ENCODE results near the gene RABGAP1L.
"Not testable (repeated sequence)": the region's sequence is repeated elsewhere in the genome, so short reads cannot be mapped to it uniquely, and the experiment has no call there.

Gene RABGAP1L

DNA sequence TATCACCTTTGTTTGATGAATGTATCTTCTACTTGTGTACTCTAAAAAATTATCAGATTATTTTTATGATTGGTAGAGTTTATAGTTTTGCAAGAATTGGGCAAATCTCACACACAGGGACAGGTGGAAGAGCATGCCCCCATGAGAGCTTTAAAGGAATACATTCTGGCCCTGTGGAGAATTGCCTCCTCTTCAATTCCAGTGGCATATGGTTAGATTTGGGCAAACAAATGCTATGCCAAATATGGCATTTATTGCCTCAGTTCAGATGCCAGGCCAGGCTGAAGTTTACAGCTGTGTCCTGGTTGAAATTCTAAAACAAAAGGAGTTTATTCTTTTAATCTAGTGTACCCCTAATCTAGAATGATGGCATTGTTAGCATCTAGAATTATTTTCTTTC, 678.1 kb downstream of the RABGAP1L start:
- DNase-seq = no peak

DNA sequence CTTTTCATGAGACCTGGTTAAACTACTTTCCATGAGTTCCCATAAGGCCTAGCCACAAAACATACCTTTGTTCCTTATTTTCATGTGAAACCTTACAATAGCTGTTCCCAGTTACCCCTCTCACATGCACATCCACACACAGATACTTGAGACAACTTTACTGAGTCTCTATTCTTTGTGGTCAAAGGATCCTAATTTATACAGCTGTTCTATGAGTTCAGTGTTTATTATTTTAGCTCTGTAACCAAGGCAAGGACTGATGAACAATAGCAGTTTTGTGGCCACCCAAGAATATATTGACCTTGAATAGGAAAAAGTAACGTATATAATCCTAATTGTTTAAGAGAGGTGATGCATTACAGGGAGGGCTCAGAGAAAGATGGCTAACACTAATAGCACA, 679.9 kb downstream of the RABGAP1L start:
- DNase-seq = no peak

DNA sequence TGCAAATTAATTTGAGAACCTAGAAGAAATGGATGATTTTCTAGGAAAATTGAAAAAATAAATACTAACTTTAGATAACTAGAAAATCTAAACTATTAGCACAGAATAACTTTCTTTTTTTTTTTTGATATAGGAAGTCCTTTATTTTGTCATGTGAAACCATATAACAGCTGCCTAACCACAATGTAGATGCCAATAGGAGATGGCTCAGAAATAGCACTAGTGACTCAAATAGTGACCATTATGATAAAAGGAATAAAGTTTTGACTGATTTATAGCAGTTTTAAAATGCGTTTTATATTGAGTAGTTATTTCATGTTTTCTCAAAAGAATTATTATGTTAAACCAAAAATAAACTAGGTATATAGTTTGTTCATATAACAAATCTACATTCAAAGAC, 682.4 kb downstream of the RABGAP1L start:
- DNase-seq = no peak

DNA sequence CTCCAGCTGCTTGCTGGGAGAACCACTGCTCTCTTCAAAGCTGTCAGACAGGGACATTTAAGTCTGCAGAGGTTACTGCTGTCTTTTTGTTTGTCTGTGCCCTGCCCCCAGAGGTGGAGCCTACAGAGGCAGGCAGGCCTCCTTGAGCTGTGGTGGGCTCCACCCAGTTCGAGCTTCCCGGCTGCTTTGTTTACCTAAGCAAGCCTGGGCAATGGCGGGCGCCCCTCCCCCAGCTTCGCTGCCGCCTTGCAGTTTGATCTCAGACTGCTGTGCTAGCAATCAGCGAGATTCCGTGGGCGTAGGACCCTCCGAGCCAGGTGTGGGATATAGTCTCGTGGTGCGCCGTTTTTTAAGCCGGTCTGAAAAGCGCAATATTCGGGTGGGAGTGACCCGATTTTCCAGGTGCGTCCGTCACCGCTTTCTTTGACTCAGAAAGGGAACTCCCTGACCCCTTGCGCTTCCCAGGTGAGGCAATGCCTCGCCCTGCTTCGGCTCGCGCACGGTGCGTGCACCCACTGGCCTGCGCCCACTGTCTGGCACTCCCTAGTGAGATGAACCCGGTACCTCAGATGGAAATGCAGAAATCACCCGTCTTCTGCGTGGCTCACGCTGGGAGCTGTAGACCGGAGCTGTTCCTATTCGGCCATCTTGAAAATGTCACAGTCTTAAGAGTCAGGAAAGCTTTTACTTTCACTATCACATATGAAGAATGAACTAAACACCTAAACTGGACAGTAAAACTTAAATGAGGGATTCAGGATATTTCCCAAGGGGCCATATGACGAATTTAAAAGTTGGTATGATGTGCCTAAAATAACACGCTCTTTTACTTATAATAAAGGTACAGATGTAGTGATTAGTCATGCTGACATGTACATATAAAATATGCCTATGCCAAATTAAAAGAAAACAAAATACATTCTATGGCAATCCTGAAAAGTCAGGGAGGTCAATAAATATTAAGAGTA, 689.6 kb downstream of the RABGAP1L start:
- DNase-seq = not testable (repeated sequence)

GRCh38 chr1:174850726-174851125, 691.4 kb downstream of the RABGAP1L start:
- DNase-seq = no peak

DNA sequence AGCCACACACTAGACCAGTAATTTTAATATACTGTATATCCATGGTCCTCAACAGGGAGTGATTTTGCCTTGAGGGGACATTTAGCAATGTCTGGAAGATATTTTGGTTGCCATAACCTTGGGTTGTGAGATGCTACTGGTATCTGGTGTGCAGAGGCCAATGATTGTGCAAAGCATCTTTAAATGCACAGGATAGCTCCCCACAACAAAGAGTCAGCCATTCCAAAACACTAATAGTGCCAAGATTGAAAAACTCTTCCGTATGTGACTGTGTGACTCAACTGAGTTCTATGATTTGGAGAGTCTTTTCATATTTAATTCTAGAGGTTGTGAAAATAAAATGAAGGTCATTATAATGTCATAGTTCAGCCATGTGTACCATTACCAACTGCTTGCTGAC, 699.0 kb downstream of the RABGAP1L start:
- no peak for DNase-seq

- DNase-seq = no peak
Observed at GRCh38 chr1:174870319-174870718, 711.0 kb downstream of the RABGAP1L start.

- DNase-seq = no peak
Observed at GRCh38 chr1:174871886-174872285, 712.6 kb downstream of the RABGAP1L start.

GRCh38 chr1:174872615-174873058, 713.3 kb downstream of the RABGAP1L start:
- no peak for DNase-seq

DNA sequence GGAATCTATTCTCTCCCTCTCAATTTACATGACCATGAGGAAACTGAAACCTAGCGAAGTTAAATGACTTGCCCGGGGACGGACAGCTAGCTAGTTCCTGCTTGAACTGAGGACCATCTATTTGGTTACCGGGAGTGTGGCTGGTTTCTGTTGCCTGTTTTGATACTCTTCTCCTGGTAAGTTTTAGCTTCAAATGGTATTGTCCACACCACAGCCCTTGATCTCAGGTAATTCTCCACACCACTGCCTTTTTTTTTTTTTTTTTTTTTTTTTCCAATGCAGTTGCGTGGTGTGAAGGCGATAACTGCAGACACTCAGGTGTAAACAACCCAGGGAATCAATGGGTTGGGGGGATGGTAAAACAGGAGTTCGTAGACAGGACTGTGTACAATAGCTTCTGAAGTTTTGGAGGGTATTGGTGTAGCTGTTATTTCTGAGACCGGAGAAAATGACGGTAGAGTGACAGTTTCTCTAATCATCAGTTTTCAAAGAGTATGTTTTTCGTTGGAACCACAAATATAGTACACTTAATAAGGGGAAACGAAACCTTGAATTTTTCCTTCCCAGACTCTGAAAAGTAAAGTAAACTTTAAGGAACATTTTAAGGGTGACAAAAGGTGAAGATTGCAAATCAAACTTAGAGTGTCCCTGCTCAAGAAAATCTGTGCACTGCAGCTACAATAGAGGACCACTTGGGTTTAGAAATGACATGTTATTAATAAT, 715.2 kb downstream of the RABGAP1L start:
- DNase-seq = no peak

- peak; percentile 38 for DNase-seq
Observed at GRCh38 chr1:174875306-174875705, 716.0 kb downstream of the RABGAP1L start.

DNA sequence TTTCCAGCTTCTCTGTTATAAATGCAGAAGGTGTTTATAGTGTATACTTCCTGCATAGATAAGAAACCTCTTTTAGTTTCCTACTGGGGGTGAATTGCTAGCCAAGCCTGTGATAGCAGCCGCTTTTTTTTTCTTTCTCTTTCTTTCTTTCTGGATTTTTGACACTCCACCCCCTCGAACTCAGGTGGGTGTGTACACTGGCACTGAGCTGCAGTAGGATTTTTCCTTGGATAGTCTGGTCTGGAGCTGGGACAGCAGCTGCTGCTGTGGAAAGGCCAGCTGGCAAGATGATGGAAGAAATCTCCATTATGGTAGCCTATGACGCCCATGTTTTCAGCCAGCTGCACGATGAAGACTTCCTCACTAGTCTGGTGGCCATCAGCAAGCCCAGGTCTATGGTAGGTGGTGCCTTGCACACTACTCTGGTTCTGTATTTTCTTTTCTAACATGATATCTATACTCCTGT, 717.9 kb downstream of the RABGAP1L start:
- DNase-seq = no peak

GRCh38 chr1:174880171-174880570, 720.9 kb downstream of the RABGAP1L start:
- DNase-seq = no peak

GRCh38 chr1:174883409-174883808, 724.1 kb downstream of the RABGAP1L start:
- DNase-seq = no peak

DNA sequence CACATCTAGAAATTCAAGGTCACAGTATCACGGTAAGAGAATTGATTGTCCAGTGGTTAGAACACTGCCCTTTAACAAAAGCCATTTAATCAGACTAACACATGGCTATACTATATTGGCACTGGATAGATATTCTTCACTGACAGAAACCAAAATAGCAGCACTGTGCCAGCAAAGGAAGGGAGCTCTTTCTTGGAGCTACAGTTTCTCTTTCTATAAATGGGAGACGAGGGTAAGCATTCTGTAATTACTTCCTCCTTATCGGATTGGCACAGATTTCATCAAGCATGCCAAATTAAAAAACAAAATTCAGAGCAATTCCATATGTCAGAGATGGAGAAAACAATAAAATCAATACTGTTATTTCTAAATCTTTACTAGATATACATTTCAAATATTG, 724.7 kb downstream of the RABGAP1L start:
- DNase-seq = no peak

GRCh38 chr1:174884566-174884965, 725.2 kb downstream of the RABGAP1L start:
- DNase-seq = no peak

- no peak for DNase-seq
Observed at GRCh38 chr1:174890024-174890423, 730.7 kb downstream of the RABGAP1L start.

GRCh38 chr1:174892016-174892415, 732.7 kb downstream of the RABGAP1L start:
- DNase-seq = no peak

GRCh38 chr1:174894117-174894762, 734.9 kb downstream of the RABGAP1L start:
- no peak for DNase-seq

DNA sequence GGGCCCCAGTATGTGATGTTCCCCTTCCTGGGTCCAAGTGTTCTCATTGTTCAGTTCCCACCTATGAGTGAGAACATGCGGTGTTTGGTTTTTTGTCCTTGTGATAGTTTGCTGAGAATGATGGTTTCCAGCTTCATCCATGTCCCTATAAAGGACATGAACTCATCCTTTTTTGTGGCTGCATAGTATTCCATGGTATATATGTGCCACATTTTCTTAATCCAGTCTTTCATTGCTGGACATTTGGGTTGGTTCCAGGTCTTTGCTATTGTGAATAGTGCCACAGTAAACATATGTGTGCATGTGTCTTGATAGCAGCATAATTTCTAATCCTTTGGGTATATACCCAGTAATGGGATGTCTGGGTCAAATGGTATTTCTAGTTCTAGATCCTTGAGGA, 736.3 kb downstream of the RABGAP1L start:
- DNase-seq = not testable (repeated sequence)

- no peak for DNase-seq
Observed at GRCh38 chr1:174898102-174898797, 738.9 kb downstream of the RABGAP1L start.

- no peak for DNase-seq
Observed at GRCh38 chr1:174900317-174900716, 741.0 kb downstream of the RABGAP1L start.

All from CD4-positive, alpha-beta T cell treated with Interleukin-15 for 1 hour (primary cell).